Measurements from ENCODE around the gene NDP.

The NDP gene

DNA sequence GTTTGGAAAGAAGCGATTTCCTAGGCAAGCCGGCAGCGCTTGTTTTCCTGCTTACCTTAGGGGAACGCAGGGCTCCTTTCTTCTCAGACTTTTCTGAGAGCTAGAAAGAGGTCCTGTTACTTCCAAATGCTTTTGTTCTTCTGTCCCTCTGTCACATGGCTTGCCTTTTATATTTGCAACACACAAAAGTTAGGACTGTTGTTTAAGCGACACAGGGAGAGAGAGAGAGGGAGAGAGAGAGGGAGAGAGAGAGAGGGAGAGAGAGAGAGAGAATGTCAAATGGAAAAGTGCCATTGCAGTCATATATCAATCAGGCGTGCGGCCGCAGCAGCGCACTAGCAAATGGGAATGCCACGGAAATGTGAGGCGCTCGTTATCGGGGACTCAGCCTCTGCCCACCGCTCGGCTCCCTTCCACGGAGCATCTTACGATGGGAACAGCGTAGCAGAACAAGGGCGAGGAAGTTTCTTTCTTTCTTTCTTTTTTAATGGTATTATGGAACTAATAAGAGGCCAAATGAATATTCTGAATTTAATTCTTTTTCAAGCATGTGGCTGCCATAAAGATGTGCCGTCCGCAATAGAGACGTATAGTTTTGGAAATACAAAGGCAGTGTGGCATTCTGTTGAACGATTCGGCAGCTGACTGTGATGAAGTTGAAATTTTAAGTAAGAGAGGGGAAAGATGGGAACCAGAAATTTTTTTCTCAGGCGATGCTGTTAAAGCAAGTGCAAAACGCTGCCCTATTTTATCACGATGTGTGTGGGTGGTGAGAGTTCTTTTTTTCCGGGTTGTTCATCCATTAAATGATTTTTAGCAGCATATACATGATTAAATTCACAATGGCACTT, at the start of gene NDP:
TSS of gene NDP (minus strand) at position 142 of the 851 bp plus-strand sequence. CDS start 14,745 bp downstream, outside the sequence.
- no peak for DNase-seq (ENCODE audit: low spot score)

GRCh38 chrX:44022964-44023363, 49.8 kb upstream of the NDP start:
- no peak for DNase-seq (ENCODE audit: low spot score)

DNA sequence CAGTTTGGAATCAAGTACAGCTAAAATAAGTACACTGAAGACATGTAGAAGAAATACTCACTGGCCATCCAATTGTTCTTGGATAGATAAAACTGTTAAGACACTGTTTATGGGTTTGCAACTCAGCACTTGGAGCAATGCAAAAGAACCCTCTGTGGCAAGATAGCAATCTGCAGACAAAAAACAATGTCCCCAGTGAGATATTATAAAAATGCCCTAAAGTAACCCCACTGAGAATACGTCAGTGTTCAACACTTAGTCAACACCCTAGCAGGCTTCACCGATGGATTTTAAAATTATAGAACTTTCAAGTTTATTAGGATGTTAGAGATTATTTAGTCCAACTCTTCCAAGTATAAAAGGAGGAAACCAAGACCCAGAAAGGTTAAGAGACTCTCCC, 47.5 kb upstream of the NDP start:
- DNase-seq (ENCODE audit: low spot score): no peak

- DNase-seq (ENCODE audit: low spot score): no peak
Measured at GRCh38 chrX:44019911-44020310, 46.7 kb upstream of the NDP start.

- DNase-seq (ENCODE audit: low spot score): no peak
Measured at GRCh38 chrX:44017676-44018075, 44.5 kb upstream of the NDP start.

- no peak for DNase-seq (ENCODE audit: low spot score)
Measured at GRCh38 chrX:44016906-44017305, 43.7 kb upstream of the NDP start.

DNA sequence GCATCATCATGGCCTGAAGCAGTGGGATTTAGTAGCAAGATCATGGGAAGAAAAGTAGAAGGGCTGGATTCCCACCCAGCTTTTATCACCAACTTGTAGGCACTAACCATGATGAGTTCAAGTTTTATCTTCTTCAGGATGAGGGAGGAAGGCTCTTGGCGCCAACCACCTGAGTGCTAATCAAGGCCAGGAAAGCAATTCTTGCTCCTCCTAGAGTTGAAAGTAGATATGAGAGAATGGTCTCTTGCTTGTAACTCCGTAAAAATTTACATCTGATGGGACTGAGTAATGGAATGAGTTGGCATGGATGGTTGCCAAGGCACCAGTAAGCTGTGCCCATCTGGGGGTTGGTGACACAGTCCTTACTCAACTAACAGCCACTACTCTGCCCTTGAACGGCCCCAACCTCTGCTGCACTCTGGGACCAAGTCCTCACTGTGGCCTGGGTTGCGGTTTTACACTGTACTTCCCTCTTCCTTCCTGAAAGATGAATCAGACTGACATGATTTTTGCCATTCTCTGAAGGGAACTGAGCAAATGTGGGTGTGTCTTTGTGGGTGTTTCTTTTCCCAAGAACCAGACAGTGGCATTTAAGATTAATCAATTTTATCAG, 39.4 kb upstream of the NDP start:
- DNase-seq (ENCODE audit: low spot score): no peak

GRCh38 chrX:44011506-44011905, 38.3 kb upstream of the NDP start:
- DNase-seq (ENCODE audit: low spot score): no peak

- DNase-seq (ENCODE audit: low spot score): no peak
Measured at GRCh38 chrX:44010626-44011025, 37.4 kb upstream of the NDP start.

- no peak for DNase-seq (ENCODE audit: low spot score)
Measured at GRCh38 chrX:44006081-44006480, 32.9 kb upstream of the NDP start.

DNA sequence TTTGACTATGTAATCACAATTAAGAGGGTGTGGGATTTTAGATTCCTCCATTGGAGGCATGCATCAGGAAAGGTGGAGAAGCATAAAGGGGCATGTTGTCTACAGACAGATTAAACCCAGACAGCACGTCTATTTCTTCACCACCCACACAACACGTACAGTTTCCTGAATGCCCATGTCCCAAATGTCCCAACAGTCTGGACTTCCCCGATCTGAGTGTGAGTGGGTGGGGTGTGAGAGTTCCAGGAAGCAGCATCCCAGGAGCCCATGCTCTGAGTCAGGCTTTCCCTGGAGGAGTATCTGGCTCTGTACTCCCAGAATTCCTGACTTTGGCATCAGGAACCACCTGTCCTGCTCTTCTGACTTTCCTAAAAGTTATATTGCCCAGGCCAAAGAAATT, 30.8 kb upstream of the NDP start:
- DNase-seq (ENCODE audit: low spot score): no peak

DNA sequence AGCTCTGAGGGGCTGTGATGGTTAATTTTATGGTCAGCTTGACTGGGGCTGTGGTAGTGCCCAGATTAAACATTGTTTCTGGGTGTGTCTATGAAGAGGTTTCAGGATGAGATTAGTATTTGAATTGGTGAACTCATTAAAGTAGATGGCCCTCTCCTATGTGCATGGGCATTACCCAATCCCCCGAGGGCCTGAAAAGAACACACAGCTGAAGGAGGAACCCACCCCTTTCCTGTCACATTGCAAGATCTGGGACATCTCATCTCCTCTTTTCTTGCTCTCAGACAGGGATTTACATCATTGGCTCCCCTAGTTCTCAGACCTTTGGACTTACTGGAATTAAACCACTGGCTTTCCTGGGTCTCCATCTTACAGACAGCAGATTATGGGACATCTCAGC, 29.4 kb upstream of the NDP start:
- no peak for DNase-seq (ENCODE audit: low spot score)

GRCh38 chrX:43998374-43998773, 25.2 kb upstream of the NDP start:
- no peak for DNase-seq (ENCODE audit: low spot score)

DNA sequence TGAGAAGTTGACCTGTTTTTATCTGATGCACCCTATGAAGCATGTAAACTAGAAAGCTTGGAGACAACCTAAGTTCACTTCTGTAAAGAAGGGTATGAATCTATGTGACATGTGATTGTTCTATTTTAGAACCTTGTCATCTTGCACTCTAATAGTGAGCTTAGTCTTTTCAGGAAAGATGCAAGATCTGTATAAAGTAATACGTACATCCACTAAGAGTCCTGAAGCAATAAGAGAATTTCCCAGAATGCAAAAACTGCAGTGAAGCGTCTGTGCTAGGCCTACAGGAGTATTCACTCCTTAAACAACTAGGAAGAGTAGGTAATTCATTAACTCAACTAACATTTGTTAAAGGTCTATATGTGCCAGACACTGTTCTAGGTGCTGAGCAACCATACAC, 23.3 kb upstream of the NDP start:
- no peak for DNase-seq (ENCODE audit: low spot score)

DNA sequence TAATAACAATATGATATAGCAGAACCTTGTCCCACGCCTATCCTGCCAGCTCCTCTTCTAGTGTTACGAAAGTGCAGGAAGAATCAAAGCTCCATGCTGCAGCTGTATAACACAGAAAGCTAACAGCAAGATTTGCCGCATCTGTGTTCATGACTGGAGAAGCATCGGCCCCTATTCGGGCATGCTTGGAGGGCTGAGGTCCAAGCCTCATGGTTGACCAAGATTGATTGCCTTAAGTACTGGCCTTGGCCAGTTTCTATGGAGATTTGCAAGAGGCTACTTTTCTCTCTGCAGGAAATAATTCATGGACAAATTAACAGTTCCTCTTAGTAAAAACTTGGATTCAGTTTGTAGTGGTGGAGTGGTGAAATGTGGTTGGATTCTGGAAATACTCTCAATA, 12.9 kb upstream of the NDP start:
- no peak for DNase-seq (ENCODE audit: low spot score)

DNA sequence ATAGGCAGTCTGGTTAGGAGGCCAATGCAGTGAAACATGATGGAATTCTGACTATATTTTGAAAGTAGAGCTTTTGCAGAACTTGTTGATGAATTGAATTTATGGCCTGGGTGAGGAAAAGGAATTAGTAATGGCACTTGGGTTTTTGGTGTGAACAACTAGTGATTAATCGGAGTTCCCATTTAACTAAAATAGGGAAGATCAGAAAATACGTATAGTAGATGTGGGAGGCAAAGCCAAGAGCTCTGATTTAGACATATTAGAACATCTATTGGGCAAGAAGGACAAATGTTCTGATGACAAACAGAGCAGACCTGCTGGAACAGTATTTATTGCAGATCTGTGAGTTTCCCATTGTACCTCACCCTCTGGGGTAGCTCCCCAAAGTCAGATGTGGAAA, 12.3 kb upstream of the NDP start:
- DNase-seq (ENCODE audit: low spot score): no peak

DNA sequence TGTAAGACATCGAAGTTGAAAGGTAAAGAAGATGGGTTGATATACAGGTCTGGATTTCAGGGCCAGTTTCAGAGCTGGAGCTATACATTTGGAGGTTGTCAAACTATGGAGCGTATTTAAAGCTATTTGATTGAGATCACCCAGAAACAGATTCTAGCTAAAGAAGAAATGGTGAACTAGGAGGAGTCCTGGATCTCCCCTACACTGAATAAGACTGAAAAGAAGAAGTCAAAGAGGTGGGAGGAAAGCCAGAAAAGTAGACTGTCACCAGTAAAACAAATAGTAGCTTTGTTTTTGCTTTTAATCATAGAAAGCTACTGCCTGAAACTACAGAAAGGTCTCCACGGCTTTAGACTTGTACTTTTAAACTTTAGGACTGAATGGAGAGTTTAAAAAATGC, 5.0 kb upstream of the NDP start:
- DNase-seq (ENCODE audit: low spot score): no peak

DNA sequence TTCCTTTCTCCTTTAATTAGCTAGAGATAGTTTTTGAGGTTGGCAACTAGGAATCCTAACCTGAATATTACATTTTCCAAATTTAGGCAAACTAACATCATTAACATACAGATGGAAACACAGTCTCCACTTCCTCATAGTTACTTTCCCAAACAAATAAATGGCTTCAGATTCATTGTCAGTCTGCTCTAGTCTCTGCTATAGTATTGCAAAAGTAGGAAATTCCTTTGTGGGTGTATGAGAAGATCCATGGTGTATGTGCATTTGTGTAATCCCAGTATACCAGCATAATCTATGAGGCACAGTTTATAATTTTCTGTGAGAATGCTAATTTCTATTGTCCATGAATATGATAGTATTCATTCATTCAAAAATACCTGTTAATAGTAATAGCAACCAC, 3.0 kb upstream of the NDP start:
- DNase-seq (ENCODE audit: low spot score): no peak

DNA sequence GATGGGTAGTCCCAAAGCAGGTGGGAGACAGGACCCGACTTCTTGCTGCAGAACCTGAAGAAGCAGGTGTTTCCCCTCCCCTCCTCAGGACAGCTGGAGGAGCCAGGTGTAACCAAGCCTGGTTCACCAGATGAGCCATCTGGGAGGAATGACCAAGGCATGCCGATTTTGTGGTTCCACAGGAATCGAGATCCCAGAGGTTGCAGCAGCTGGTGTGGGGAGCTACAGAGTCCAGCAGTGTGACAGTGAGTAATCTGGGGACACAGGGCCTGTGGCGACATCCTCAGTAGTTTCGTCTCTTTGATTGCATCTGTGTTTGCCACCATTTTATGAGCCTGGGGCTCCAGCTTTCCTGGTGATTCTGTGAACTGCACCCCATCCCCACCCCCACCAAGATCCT, 2.6 kb upstream of the NDP start:
- DNase-seq (ENCODE audit: low spot score): no peak

DNA sequence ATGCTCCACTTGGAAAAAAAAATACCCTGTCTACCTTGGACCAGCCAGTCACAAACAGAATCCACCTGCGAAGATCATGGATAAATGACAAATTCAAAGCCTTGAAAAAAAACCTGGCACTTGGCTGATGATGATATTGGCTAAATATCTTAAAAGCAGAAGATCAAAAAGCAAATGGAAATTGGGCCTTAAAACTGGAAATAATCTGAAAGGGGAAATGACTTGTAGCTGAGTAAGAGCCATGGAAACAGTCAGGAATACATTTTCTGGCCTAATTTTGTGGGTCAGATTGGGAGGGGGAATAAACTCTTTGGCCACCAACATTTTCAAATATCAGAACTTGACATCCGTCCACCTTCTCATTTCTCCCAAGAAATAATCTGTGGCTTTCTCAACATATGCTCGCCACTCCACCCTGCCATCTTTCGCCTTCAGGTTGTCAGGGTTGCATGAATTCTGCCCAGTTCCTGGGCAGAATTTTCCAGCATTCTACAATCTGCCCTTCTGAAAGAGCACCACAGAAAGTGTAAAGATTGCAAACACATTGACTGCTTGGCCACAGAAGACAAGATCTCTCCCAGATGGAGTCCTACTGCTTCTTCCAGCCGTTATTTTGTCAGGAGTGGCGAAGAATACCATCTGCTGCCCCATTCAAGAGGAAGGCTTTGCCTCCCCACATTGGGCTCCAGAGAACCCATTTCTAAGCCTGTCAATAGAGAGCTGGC, 1.7 kb upstream of the NDP start:
- DNase-seq (ENCODE audit: low spot score): no peak

DNA sequence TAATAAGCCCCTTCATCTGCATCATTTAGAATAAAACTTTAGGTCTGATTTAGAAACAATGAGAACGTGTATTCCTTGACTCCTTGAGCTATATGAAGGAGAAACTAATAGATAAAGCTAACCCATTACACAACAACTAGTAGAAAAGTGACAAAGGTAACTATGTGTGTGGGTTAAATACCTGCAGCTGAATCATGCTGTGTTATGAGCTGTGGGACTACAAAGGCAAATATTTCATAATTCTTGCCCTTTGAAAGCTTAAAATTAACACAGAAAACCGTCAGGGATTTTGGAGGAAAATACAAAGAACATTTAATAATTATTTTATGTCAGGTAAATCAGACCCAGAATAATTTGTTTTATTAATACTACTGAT, 898 bp upstream of the NDP start:
- DNase-seq (ENCODE audit: low spot score): no peak

GRCh38 chrX:43971966-43972961, 926 bp downstream of the NDP start:
- no peak for DNase-seq (ENCODE audit: low spot score)

All from left forelimb (tissue), 1 donor.